ENCODE data around the gene SELENOO.
A peak's percentile ranks its signal among the peaks of the same experiment; 100 is the strongest.

Gene SELENOO

DNA sequence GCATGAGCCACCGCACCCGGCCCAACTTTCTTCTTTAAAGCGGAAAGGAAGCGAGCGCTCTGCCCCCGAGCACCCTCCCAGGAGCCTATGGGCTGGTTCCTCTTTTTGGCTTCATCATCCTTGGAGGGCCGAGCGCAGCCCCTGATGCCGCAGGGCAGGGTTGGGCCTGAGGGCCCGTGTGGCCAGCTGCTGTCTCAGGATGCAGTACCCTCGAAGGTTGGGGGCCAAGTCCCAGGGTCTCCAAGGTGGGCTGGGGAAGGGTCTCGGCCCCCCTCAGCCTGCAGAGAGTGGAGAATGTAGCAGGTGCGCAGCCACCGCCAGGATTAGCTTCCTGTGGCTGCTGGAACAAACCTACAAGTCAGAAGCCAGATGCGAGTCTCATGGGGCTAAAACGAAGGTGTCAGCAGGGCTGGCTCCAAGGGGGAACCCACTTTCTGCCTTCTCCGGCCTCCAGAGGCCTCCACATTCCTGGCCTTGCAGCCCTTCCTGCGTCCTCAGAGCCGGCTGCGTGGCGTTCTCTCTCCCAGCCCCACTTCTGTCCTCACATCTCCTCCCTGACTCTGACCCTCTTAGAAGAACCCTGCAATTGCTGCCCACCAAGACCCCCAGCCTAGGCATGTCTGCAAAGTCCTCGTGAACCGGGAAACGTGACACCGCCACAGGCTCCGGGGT lies 27.4 kb upstream of the SELENOO start:
- no peak for DNase-seq

DNA sequence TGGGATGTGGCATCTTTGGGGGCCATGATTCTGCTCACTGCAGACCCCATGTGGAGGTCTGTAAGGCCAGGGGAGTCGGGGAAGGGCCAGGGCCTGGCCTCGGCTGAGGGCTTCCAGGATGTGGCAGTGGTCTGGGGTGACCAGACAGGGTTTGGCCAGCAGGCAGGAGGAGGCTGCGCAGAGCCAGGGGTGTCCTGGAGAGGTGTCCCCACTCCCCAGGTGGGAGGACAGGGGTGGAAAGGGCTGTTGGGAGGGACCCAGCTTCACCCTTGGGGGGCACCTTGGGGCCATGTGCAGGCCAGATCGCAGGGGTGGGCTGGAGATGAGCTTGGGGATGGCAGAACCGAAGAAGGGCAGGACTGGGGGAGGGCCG lies 26.8 kb upstream of the SELENOO start:
- no peak for DNase-seq

DNA sequence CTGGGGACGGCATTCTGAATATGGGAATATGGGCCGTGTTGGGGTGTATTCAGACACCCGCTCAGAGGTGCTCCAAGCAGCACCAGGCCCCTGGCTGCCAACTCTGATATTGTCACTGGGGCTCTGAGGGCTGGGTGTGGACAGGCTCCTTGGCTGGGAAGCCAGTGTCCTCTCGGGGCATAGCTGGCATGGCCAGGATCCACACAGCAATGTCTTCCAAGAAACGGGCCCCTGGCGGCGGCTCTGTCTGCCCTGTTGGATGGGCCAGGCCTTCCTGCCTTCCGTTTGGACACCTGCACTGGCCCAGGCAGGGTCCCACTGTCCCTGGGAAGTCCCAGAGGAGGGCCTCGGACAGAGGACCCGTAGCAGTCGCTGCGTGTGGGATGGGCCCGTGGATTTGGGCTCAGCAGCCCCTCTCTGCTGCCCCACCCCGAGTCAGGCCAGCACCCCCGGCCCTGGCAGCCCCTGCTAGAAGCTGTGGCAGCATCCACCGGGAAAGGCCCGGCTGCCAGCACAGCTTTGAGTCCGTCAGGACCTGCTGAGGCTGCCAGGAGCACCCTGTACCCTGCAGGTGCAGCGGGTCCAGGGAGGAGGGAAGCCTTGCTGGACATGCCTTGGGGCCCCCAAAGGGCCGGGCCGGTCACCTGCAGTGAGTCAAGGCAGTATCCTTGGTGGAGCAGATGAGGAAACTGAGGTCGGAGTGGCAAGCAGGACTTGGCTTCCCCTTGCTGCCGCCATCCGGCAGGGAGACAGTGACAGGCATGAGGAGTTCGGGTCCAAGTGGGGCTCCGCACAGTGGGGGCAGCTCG lies 26.2 kb upstream of the SELENOO start:
- peak in 1 of 2 experiments; percentile 23 for DNase-seq

DNA sequence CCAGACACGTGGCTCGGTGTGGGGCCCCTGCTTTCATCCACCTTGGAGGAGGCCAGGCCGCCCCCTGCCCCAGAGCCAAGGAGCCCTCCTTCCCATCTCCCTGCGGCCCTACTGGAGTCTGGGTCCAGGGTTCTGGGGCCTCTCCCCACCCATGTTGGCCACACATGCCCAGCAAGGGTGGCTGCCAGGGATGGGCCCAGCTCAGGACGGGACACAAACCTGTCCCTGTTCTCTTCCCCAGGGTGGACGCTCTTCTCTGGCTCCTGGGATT lies 25.7 kb upstream of the SELENOO start:
- DNase-seq, result no peak

DNA sequence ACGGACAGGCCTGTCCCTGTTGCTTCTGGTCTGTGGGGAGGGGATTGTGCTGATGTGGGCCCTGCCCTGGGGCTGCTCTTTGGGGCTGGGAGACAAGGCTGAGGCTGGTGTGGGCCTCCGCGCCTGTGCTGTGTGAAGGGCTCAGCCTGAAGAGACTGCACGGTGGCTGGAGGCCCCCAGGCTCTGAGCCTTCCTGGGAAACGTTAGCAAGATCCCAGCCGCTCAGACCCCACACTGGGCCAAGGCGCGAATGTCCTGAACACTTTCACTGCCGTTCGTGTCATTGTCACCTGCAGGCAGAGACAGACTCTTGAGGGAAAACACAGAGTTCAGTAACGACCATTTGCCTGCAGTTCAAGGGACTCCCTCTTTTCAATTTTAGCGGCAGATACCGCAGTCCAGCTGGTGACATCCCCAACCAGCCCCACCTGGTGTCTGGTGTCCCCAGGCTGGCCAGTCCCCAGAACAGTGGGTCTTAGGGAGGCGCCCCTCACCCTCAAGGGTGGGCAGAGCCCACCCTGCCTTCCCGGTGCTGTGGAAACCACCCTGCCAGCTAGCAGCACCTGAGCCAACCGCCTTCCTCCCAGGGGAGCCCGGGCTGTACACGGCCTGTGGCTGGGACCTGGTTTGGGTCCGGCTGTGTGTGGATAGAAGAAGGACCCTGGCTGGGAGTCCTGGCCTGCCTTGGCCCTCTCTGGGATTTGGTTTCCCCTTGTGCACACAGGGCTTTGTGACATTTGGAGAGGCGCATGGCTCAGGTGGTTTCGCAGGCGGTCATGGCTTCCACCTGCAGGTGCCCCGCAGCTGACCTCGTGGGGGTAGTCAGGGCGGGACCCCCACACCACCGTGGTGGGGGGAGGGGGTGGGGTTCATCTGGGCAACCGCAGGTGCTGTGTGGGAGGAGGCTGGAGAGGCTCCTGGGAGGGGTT lies 24.6 kb upstream of the SELENOO start:
- DNase-seq, result no peak

DNA sequence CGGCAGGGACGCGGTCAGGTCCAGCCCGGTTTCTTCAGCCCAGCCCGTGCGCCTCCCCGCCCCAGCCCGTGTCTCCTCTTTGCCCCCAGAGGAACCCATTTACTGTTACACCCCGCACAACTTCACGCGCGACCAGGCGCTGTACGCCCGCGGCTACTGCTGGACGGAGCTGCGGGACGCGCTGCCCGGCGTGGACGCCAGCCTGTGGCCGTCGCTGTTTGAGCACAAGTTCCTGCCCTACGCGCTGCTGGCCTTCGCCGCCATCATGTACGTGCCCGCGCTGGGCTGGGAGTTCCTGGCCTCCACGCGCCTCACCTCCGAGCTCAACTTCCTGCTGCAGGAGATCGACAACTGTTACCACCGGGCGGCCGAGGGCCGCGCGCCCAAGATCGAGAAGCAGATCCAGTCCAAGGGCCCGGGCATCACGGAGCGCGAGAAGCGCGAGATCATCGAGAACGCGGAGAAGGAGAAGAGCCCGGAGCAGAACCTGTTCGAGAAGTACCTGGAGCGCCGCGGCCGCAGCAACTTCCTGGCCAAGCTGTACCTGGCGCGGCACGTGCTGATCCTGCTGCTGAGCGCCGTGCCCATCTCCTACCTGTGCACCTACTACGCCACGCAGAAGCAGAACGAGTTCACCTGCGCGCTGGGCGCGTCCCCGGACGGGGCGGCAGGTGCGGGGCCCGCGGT lies 23.8 kb upstream of the SELENOO start:
- DNase-seq, result no peak

DNA sequence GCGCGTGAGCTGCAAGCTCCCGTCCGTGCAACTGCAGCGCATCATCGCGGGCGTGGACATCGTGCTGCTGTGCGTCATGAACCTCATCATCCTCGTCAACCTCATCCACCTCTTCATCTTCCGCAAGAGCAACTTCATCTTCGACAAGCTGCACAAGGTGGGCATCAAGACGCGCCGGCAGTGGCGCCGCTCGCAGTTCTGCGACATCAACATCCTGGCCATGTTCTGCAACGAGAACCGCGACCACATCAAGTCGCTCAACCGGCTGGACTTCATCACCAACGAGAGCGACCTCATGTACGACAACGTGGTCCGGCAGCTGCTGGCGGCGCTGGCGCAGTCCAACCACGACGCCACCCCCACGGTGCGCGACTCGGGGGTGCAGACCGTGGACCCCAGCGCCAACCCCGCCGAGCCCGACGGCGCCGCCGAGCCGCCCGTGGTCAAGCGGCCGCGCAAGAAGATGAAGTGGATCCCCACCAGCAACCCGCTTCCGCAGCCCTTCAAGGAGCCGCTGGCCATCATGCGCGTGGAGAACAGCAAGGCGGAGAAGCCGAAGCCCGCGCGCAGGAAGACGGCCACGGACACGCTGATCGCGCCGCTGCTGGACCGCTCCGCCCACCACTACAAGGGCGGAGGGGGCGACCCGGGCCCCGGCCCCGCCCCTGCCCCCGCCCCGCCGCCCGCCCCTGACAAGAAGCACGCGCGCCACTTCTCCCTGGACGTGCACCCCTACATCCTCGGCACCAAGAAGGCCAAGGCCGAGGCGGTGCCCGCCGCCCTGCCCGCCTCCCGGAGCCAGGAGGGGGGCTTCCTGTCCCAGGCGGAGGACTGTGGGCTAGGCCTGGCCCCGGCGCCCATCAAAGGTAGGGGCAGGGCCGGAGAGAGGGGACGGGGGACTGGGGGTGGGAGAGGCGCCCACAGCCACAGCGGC lies 23.0 kb upstream of the SELENOO start:
- DNase-seq, result no peak

DNA sequence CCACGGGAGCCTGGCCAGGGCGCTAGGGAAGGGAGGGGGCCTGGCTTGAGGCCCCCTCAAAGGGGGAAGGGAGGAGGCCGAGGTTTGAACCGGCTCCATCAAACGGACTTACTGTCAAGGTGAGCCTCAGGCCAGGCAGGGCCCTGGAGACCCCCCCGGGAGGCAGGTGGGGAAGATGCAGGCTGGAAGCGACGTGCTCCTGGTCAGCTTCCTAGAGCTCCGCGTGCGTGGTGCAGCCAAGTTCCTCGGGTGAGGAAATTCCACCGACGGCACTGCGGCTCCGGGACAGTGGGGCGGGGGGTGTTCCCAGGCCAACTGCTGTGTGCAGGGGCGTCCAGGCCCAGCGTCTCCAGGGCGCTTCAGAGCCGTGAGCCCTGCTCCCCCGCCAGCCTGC lies 22.3 kb upstream of the SELENOO start:
- DNase-seq, result no peak

DNA sequence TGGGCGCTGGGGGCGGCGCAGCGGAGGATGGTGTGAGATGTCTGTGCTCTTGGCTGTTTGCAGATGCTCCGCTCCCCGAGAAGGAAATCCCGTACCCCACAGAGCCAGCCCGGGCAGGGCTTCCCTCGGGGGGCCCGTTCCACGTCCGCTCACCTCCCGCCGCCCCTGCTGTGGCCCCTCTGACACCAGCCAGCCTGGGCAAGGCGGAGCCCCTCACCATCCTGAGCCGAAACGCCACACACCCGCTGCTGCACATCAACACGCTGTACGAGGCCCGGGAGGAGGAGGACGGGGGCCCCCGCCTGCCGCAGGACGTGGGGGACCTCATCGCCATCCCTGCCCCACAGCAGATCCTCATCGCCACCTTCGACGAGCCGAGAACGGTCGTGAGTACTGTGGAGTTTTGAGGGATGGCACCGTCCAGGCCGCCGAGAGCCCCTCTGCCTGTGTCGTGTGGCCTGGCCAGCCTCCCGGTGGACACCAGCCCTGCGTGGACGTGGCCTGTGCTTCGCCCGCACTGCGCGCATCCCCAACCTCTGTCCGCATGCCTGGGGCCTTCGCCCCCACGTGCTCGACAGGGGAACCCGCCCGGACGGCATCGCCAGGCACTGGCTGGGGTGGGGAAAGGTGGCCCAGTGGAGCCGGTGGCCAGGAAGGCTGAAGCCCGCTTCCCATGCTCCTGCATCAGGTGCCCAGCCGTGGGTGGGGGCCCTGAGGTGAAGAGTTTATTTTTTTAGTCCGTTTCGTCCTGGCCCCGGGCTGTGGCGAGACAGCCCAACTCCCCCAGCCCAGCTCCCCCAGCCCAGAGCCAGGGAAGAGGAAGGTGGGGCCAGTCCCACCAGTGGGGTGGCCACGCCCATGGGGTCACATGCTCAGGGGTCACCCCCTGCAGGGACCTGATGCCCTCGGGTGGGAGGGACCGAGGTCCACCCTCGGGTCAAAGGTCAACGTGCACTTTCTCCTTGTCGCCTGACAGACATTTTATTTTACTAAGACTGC lies 21.6 kb upstream of the SELENOO start:
- DNase-seq, result no peak

DNA sequence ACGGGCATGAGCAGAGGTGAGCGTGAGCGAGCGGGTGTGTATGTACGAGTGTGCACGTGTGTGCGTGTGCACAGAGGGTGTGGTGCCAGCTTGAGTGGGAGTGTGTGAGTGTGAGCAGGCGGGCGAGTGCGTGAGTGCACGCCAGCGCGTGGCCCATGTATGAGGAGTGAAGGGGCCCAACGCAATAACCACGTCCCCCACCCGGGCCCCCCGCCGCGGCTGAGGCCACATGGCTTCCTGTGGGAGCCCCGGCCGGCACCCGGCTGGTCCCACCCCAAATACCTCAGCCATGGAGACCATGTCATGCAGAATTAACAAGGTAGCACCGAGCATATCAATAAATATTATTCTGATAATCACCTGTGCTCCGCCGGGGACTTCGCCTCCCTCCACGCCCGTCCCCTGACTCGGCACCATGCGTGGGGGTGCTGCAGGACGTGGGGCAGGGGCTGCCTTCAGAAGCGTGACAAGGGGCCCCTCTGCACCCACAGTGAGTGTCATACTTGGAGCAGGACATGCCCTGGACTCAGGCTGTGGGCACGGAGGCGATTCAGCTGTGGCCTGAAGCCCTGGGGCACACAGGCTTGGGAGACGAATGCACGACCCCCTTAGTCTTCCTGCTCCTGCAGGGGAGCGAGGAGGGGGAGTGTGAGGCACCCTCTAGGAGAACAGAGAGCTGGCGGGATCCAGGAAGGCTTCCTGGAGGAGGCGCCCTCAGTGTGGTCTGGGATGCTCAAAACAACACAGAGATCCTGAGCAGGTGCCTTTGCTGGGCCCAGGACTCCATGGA lies 20.7 kb upstream of the SELENOO start:
- DNase-seq, result no peak

DNA sequence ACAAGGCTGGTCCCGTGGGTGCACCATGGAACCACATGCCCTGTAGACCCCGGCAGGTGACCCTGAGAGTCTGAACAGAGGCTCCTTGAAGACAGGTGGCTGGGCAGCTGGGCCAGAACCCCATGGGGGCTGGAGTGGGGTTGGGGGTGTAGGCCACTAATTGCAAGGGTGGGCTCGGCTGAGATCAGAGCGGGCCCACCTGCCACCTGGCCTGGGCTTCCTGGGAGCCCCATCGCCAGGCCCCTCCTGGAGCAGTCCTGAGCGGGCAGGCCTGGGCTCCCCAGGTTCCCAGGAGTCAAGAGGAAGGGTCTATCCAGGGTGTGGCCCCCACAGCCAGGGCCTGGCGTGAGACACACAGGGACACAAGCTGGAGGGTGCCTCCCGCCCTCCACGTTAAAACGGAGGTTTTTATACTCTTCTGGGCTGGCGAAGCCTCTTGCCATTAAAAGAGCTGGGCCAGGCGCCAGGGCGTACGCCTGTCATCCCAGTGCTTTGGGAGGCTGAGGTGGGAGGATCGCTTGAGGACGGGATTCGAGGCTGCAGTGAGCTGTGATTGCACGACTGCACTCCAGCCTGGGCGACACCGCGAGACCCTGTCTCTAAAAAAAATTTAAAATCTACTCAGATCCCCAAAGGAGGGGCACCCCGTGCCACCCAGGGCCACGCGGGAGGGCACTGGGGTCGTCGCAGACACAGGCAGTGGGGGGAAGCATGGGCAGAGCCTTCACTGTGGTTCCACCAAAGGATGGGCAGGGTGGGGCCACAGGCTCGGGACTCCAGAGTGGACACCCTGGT lies 19.9 kb upstream of the SELENOO start:
- DNase-seq, result no peak

DNA sequence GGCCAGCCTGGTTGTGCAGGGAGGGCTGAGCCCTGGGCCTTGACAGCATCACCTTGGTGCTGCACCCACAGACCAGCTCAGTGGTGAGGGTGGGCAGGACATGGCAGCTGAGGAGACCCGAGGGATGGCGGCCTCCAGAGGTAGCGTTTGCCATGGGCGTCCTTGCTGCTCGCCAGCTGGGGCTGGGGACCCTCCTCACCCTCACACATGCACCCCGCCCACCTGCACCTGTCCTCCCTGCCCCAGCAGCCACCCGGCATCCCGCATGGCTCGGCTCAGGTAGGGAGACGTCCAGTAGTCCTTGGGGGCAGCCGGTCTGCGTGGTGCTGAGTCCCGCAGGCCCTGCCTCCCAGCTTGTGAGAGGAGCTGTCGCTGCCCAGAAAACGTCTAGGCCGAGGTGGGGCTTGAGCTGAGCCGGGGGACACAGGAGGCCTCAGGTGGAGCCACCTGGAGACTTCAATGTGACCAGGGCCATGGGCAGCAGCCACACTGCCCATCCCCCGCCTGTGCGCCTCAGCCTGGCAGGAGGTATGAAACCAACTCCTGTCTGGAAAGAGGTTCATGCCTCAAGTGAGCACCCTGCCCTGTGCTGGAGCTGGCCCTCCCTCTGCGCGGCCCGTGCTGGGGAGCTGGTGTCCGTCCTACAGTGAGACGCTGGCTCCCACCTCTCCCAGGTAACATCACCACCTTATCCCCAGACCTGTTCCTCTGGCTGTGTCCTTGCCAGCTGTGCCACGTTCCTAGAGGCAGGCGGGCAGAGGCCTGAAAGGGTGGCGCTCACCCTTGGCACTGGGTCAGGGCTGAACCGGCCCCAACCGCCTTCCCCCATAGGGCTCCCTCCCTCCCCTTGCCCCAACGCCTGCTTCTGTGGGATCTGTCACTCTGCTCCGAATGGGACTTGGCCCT lies 18.4 kb upstream of the SELENOO start:
- no peak for DNase-seq

DNA sequence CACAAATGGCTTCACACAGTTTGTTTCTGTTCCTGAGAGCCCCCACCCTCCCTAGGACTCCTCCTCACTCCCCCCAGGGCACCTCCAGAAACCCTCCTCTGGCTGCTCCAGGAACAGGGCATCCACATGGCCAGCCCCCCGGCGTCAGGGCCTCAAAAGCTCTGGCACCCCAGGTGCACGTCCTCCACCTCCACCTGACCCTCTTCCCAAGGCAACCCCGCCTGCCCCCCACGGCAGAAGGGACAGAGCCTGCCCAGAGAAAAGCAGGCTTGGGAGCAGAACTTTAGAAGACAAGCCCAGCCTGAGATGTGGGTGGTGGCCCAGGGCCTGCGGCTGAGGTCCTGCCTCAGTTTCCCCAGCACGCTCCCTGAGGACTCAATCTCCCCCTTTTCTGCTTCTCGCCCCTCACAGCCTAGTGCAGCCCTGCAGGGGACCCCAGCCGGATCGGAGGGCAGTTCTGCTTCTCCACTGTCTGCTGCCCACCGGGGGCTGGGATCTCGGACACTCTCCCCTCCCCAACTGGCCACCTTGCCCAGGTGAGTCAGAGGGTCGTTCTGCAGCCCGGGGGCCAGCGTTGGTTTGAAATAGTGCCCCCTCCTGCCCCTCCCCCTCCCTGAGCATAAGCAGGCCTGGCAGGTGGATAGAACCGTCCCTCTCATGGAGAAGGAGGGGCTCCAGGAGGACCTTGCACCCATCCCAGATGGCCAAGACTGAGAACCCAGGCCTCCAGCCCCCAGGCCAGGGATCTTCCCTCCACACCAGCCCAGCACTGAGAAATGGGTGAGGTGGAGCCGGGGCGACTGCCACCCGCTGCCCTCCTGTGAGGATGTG lies 17.5 kb upstream of the SELENOO start:
- no peak for DNase-seq

DNA sequence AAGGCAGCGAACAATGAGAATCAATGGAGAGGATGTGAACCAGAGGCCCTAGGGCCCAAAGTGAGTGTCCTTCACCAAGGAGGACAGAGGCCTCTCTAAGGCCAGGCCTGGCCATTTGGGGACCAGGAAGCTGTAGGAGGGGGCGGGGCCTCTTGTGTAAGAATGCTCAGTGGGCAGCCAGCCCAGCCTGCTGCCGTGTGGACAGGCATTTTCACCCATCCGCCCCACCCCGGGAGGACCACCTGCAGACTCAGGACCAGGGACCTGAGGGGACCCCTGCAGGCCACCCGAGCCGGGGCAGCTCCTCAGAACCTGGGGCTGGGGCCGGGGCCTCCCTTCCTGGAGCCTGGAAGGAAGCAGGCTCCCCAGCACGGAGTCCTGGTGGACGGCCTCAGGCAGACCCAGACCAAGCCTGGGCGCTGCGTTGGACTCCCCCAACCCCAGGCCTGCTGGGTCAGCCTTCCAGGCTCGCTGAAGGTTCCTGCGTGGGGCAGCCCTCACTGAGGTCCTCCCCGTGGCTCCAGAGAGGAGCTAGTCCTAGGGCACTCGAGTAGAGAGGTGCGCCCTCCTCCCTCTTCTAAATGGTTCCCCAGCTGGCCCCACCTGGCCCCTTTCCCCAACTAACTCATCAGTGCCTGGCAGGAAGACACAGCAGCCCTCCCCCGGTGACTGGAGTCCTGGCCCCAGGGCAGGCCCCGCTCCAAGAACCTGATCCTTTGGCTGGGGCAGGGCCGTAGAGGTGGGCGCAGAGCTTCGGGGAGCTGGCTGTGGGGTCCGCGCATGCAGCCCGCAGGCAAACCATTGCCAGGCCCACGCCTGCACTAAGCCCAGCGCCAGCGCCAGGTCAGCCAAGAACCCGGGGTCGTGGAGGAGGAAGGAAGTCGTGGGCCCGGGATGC lies 16.6 kb upstream of the SELENOO start:
- peak in 1 of 2 experiments; percentile 21 for DNase-seq

DNA sequence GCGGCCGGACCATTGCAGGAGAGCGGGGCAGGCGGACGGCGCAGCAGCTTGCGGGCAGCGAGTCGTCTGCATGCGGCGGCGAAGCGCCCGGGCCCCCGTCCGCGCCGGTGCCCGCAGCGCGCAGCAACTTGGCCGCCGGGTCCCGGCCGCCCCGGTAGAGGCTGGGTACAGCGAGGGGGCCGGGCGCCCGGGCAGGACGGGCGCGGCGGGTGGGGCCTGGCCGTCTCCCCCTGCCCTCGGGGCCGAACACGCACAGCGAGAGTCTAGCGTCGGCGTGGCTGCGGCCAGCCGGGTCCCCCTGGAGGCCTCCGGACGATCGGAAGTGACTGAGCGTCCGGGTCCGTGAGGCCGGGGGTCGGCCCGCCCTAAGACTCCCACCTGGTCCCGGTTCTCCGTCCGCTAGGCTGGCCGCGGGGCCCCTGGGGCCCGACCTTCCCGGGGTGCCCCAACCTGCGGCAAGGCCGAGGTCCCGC lies 15.9 kb upstream of the SELENOO start:
- no peak for DNase-seq

Data from cerebellar nuclear complex (tissue), 1 donor.